Activated CD4-positive, alpha-beta T cell treated with anti-CD3 and anti-CD28 coated beads for 4 hours (primary cell): ENCODE results near the gene SERINC4.
A peak's percentile ranks its signal among the peaks of the same experiment; 100 is the strongest.
"Not testable (repeated sequence)": the region's sequence is repeated elsewhere in the genome, so short reads cannot be mapped to it uniquely, and the experiment has no call there.

Experiments used
- DNase-seq, 2 donors: peaks; one replicate each; pipeline ENCODE4 v3.0.0-alpha.2; 2020

SERINC4 gene

GRCh38 chr15:43799945-43800285 is at the start of gene SERINC4:
Gene SERINC4 (minus strand): TSS chr15:43800220. CDS start chr15:43799986, 234 bp downstream.
- DNase-seq: no peak

- DNase-seq: no peak
These were observed 45.4 kb upstream of the SERINC4 start for GRCh38 chr15:43845421-43845820.

- DNase-seq: not testable (repeated sequence)
These were observed 32.5 kb upstream of the SERINC4 start for GRCh38 chr15:43832485-43832884.

GRCh38 chr15:43831519-43832052 is 31.6 kb upstream of the SERINC4 start:
- DNase-seq: not testable (repeated sequence)

GRCh38 chr15:43830691-43831275 is 30.8 kb upstream of the SERINC4 start:
- DNase-seq: not testable (repeated sequence)

GRCh38 chr15:43829951-43830540 is 30.0 kb upstream of the SERINC4 start:
- not testable (repeated sequence) for DNase-seq

GRCh38 chr15:43828061-43828657 is 28.1 kb upstream of the SERINC4 start:
- peak in 1 of 2 donors; percentile 8 for DNase-seq

GRCh38 chr15:43826508-43827341 is 26.7 kb upstream of the SERINC4 start, which contains the start of gene WDR76:
Gene WDR76 (plus strand): TSS chr15:43827002. CDS start chr15:43827033, 31 bp downstream.
- peak; percentile 53 to 64 for DNase-seq

- no peak for DNase-seq
These were observed 26.0 kb upstream of the SERINC4 start for GRCh38 chr15:43826029-43826507.

GRCh38 chr15:43825305-43825704 is 25.3 kb upstream of the SERINC4 start:
- DNase-seq: not testable (repeated sequence)

GRCh38 chr15:43824302-43825246 is 24.6 kb upstream of the SERINC4 start, which contains the start of gene MFAP1:
Gene MFAP1 (minus strand): TSS chr15:43824690. CDS start chr15:43824569, 121 bp downstream.
- peak; percentile 89 to 95 for DNase-seq

- no peak for DNase-seq
These were observed 21.5 kb upstream of the SERINC4 start for GRCh38 chr15:43821505-43821904.

- not testable (repeated sequence) for DNase-seq
These were observed 15.0 kb upstream of the SERINC4 start for GRCh38 chr15:43815064-43815463.

GRCh38 chr15:43808960-43809678 is 9.1 kb upstream of the SERINC4 start:
- DNase-seq: no peak

GRCh38 chr15:43808435-43808950 is 8.5 kb upstream of the SERINC4 start:
- no peak for DNase-seq

GRCh38 chr15:43802676-43803075 is 2.7 kb upstream of the SERINC4 start:
- not testable (repeated sequence) for DNase-seq

GRCh38 chr15:43800286-43801141 is 494 bp upstream of the SERINC4 start, which contains the start of gene HYPK:
Gene HYPK (plus strand): TSS chr15:43800599. CDS start chr15:43800623, 24 bp downstream.
- peak; percentile 90 for DNase-seq

GRCh38 chr15:43799209-43799944 is 643 bp downstream of the SERINC4 start:
- no peak for DNase-seq

GRCh38 chr15:43796566-43796965 is 3.5 kb downstream of the SERINC4 start:
- DNase-seq: no peak
